Loucy (cell line): ENCODE measurements around the gene CTBP2.

Experiments used
- EZH2phosphoT487 ChIP-seq: fragments of 200-600 bp; IDR thresholded peaks from 2 replicates; pipeline ENCODE4 v1.6.1; 2018; ENCODE audit warnings: antibody characterized with exemption, mild to moderate bottlenecking, moderate library complexity, borderline replicate concordance
- TF ChIP-seq, protein P1 (sequence below): fragments of 200-600 bp; sonication (generic); conservative IDR thresholded peaks from 2 replicates; pipeline ENCODE4 v1.5.1; 2014; ENCODE audit warnings: mild to moderate bottlenecking, antibody characterized with exemption, low read length

DNA sequence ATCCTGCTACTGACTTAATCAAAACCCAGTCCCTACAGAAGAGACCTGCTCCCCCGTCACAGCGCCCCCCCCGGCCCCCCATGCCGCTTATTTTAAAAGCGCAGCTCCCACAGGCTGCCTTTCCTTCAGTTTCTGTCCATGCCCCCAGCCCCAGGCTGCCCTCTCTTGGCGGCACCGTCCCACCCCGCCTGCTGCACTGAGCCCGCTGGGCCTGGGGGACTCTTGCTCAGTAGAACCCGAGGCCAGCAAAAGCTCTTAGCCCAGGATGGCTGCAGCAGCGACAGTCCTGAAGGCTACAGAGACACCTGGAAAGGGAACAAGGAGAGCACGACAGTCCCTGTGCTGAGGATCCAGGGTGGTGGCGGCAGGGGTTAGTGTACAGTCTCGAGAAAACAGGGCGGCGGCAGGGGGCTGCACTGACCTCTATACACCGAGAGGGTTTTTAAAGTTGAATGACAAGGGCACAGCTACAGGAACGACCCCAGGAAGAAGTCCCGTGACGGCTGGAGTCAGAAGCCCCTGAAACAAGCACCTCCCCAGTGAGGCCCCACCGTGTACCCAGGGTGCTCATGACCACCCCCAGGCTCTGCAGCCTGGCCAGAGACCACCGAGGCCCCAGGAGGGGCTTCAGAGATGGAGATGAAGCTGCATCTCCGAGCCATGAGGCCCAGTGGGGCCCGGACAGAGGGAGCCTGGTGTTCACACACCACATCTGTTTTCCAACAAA, 164.1 kb downstream of the CTBP2 start:
- TF ChIP-seq, protein P1, sequence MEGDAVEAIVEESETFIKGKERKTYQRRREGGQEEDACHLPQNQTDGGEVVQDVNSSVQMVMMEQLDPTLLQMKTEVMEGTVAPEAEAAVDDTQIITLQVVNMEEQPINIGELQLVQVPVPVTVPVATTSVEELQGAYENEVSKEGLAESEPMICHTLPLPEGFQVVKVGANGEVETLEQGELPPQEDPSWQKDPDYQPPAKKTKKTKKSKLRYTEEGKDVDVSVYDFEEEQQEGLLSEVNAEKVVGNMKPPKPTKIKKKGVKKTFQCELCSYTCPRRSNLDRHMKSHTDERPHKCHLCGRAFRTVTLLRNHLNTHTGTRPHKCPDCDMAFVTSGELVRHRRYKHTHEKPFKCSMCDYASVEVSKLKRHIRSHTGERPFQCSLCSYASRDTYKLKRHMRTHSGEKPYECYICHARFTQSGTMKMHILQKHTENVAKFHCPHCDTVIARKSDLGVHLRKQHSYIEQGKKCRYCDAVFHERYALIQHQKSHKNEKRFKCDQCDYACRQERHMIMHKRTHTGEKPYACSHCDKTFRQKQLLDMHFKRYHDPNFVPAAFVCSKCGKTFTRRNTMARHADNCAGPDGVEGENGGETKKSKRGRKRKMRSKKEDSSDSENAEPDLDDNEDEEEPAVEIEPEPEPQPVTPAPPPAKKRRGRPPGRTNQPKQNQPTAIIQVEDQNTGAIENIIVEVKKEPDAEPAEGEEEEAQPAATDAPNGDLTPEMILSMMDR, result no peak
- no peak for TF ChIP-seq EZH2phosphoT487
